GM12864 (cell line): ENCODE measurements around the gene FUZ.
"Not testable (repeated sequence)": the region's sequence is repeated elsewhere in the genome, so short reads cannot be mapped to it uniquely, and the experiment has no call there.

ENCODE experiments used
- DNase-seq: peaks from one replicate; pipeline ENCODE4 v3.0.0-alpha.2; 2011; ENCODE audit warnings: low read depth
- H3K4me3 ChIP-seq: 2 replicates; pipeline ENCODE4 v1.5.1; 2011; ENCODE audit warnings: mild to moderate bottlenecking, low read depth, low read length, control low read depth
- TF ChIP-seq, protein P1 (sequence below): IDR thresholded peaks from 2 replicates; pipeline ENCODE4 v1.5.1; 2011; ENCODE audit warnings: low read depth, mild to moderate bottlenecking, moderate library complexity, low read length, control low read depth, inconsistent platforms; ENCODE audit errors: missing control alignments

Gene FUZ

DNA sequence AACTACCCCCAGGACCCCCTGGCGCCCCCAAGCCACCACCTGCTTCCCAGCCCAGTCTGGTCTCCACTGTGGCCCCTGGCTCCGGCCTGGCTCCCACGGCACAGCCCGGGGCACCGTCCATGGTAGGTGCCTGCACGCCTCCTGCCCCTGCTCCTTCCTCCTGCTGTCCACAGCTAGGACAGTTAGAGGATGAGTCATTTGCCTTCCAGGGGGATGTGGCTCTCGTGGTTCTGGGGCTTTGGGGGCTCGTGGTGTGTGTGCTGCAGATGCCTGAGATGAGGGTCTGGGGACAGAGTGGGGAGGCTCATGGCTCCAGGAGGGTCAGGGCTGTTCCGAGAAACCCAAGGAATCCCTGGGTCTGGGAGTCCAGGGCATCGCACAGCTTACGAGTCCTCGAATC lies 17.7 kb upstream of the FUZ start:
- DNase-seq, result no peak
- TF ChIP-seq, protein P1, sequence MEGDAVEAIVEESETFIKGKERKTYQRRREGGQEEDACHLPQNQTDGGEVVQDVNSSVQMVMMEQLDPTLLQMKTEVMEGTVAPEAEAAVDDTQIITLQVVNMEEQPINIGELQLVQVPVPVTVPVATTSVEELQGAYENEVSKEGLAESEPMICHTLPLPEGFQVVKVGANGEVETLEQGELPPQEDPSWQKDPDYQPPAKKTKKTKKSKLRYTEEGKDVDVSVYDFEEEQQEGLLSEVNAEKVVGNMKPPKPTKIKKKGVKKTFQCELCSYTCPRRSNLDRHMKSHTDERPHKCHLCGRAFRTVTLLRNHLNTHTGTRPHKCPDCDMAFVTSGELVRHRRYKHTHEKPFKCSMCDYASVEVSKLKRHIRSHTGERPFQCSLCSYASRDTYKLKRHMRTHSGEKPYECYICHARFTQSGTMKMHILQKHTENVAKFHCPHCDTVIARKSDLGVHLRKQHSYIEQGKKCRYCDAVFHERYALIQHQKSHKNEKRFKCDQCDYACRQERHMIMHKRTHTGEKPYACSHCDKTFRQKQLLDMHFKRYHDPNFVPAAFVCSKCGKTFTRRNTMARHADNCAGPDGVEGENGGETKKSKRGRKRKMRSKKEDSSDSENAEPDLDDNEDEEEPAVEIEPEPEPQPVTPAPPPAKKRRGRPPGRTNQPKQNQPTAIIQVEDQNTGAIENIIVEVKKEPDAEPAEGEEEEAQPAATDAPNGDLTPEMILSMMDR, result no peak
- no peak overlapping the region for H3K4me3 ChIP-seq

DNA sequence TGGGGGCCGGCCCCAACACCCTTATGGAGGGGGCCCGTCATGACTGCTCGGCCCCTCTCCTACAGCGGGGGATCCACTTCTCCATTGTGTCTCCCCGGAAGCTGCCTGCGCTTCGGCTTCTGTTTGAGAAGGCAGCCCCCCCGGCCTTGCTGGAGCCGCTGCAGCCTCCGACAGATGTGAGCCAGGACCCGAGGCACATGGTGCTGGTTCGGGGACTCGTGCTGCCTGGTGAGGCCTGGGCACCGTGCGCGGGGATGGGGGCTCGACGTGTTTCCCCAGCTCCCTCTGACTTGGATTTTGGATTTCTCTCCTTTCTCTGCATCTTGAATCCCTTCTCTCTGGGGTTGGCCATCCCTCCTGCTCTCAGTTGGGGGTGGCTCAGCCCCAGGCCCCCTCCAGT lies 16.6 kb upstream of the FUZ start:
- DNase-seq, result no peak
- no peak overlapping the region for H3K4me3 ChIP-seq
- TF ChIP-seq, protein P1, result no peak

DNA sequence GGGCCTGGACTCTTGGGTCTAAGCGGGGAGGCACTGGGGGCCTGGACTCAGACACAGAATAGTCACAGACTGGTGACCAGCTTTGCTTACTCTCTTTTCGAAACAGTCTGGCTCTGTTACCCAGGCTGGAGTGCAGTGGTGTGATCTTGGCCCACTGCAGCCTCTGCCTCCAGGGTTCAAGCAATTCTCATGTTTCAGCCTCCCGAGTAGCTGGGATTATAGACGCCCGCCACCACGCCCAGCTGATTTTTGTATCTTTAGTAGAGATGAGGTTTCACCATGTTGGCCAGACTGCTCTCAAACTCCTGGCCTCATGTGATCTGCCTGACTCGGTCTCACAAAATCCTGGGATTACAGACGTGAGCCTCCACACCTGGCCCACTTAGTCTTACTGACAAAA lies 16.1 kb upstream of the FUZ start:
- TF ChIP-seq, protein P1, result no peak
- H3K4me3 ChIP-seq, result no peak overlapping the region
- DNase-seq, result no peak

DNA sequence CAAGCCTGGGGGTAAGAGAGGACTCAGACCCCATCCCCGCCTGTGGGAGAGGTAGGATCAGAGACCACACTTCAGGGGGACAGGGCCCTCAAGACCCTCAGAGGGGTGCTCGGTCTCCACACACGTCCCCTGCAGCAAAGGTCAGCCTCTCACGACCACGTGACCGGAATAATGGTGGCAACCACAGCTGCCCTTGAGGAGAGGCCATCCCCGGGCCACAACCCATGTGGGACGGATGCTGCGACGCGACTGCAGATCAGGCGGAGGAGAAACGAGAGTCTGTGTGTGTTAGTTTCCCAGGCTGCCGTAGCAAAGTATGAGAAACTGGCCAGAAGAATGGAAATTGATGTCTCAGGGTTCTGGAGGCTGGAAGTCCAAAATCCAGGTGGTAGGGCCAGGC lies 13.9 kb upstream of the FUZ start:
- TF ChIP-seq, protein P1, result no peak
- no peak for DNase-seq
- no peak overlapping the region for H3K4me3 ChIP-seq

DNA sequence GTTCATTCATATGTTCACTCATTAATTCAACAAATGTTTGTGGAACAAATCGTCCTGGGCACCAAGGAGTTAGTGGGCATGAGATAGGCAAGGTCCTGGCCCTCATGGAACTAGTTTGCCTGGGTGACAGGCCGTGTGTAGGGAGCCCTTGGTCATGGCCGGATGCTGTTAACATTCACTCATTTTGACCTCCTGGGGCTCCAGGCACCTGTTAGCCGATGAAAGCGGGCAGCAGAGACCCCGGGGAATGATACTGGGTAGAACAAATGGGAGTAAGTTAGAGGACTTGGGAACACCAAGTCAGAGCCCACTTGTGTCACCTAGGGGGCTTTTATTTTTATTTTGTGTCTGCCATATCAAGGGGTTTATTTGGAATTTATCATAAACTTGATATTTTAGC lies 11.6 kb upstream of the FUZ start:
- H3K4me3 ChIP-seq, result no peak overlapping the region
- no peak for DNase-seq
- TF ChIP-seq, protein P1, result no peak

DNA sequence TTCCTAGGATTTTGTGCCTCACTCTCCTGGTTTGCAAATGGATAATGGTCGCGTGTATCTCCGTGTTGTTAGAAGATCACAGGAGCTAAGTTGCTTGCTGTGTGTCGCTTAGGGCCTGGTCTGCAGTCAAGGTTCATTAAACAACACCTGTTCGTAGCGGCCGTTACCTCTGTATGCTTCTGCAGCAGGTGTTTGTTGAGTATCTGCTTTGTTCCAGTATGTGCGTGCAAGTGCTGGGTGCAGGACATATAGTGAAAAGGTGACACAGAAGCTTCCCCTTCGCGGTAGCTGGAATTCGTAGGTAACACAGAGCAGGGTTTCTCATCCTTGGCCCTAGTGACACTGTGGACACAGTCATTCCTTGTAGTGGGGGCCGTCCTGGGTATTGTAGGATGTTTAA lies 10.4 kb upstream of the FUZ start:
- no peak for DNase-seq
- H3K4me3 ChIP-seq, result no peak overlapping the region
- TF ChIP-seq, protein P1, result no peak

DNA sequence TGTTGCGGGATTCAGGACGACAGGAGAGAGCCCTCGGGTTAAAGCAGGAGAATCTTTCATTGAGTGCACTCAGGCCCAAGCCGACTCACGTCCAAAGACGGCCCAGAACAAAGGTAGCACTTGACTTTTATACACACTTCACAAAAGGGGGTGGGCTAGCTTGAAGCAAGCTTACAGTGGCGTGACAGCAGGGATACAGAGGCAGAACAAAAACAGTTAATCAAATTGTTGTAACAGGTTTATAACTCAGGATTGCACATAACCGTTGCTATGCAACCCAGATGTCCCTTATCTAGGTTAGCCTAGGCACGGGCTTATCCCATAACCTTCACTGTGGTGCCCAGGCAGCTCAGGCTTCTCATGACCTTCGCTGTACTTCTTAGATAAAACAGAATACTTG lies 7.0 kb upstream of the FUZ start:
- TF ChIP-seq, protein P1, result no peak
- DNase-seq, result no peak
- no peak overlapping the region for H3K4me3 ChIP-seq

DNA sequence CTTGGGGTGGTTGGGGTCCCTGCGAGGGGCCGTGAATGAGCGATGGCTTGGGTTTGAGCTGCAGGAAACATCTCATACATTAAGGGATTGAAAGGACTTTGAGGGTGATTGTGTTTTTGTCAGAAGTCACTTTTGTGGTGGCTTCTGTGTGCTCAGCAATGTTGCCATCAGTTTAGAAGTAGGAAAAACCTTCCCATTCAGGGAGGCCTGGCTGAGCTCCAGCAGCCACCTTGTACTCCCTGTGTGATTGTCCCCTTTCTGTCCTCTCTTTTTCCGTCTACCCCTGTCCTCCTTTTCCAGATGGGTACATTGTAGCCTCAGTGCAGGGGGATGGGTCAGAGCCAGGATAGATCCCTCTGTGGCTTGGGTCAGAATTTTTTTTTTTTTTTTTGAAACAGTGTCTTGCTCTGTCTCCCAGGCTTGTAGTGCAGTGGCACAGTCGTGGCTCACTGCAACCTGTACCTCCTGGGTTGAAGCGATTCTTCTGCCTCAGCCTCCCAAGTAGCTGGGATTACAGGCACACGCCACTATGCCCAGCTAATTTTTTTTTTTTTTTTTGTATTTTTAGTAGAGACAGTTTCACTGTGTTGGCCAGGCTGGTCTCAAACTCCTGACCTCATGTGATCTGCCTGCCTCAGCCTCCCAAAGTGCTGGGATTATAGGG lies 6.5 kb upstream of the FUZ start:
- H3K4me3 ChIP-seq, result peak overlapping the region; percentile 85
- DNase-seq, result not testable (repeated sequence)
